Endothelial cell (in vitro differentiated cells): ENCODE results near the gene TP63. TPM values are rescaled to one million over a fixed set of nuclear protein-coding genes. Genes with fewer than 3 reads are reported as not detected.

Source experiments
- DNase-seq: peaks from one replicate; pipeline ENCODE4 v3.0.0; 2021; ENCODE audit warnings: low spot score
- H3K27ac Mint-ChIP-seq: one replicate; pipeline ENCODE4 v1.8.0; 2021; ENCODE audit warnings: mixed read lengths, inconsistent platforms; ENCODE audit not compliant: unreplicated experiment
- H3K27me3 Mint-ChIP-seq: one replicate; pipeline ENCODE4 v1.8.0; 2021; ENCODE audit warnings: mild to moderate bottlenecking, moderate library complexity, mixed read lengths, inconsistent platforms; ENCODE audit not compliant: unreplicated experiment
- H3K36me3 Mint-ChIP-seq: one replicate; pipeline ENCODE4 v1.8.0; 2021; ENCODE audit warnings: mild to moderate bottlenecking, low read depth, mixed read lengths, inconsistent platforms; ENCODE audit not compliant: unreplicated experiment
- H3K4me1 Mint-ChIP-seq: one replicate; pipeline ENCODE4 v1.8.0; 2021; ENCODE audit warnings: mild to moderate bottlenecking, mixed read lengths, inconsistent platforms; ENCODE audit not compliant: unreplicated experiment
- H3K4me3 Mint-ChIP-seq: one replicate; pipeline ENCODE4 v1.8.0; 2021; ENCODE audit warnings: mild to moderate bottlenecking, mixed read lengths, inconsistent platforms; ENCODE audit not compliant: unreplicated experiment
- H3K9me3 Mint-ChIP-seq: one replicate; pipeline ENCODE4 v1.8.0; 2021; ENCODE audit warnings: mixed read lengths, inconsistent platforms; ENCODE audit not compliant: unreplicated experiment
- long read RNA-seq: library from polyadenylated mRNA; unstranded; transcript quantifications from one replicate; pipeline ENCODE4 v2.0.0, GENCODE V29; 2020; ENCODE audit not compliant: unreplicated experiment
- total RNA-seq: library from RNA; stranded (reverse); fragmentation: NEBNext Ultra II Directional; extraction: Animal tissue kit (Norgen Biotek cat#: 25700); gene quantifications from one replicate; pipeline ENCODE4 v1.2.1, GENCODE V29; 2021; ENCODE audit not compliant: unreplicated experiment
- TF ChIP-seq, protein P1 (sequence below): fragments of 200-600 bp; sonication (generic); IDR thresholded peaks from one replicate; pipeline ENCODE4 v1.5.0; 2021; ENCODE audit warnings: antibody characterized with exemption; ENCODE audit not compliant: unreplicated experiment

TP63 gene
- total RNA-seq: 1.0 TPM
- long read RNA-seq: 0 reads

DNA sequence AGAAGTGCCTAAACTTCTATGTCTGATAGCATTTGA is at the start of gene TP63:
TSS of gene TP63 (plus strand) at position 17 of the 36 bp plus-strand sequence. CDS start 127 bp downstream, outside the sequence.
- no peak within 1 kb of the TSS for H3K4me3 Mint-ChIP-seq
- no peaks in the 10 kb centered on the region for H3K36me3 Mint-ChIP-seq
- TF ChIP-seq, protein P1, sequence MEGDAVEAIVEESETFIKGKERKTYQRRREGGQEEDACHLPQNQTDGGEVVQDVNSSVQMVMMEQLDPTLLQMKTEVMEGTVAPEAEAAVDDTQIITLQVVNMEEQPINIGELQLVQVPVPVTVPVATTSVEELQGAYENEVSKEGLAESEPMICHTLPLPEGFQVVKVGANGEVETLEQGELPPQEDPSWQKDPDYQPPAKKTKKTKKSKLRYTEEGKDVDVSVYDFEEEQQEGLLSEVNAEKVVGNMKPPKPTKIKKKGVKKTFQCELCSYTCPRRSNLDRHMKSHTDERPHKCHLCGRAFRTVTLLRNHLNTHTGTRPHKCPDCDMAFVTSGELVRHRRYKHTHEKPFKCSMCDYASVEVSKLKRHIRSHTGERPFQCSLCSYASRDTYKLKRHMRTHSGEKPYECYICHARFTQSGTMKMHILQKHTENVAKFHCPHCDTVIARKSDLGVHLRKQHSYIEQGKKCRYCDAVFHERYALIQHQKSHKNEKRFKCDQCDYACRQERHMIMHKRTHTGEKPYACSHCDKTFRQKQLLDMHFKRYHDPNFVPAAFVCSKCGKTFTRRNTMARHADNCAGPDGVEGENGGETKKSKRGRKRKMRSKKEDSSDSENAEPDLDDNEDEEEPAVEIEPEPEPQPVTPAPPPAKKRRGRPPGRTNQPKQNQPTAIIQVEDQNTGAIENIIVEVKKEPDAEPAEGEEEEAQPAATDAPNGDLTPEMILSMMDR: no peak
- no peak for DNase-seq
- H3K4me1 Mint-ChIP-seq: no peaks in the 10 kb centered on the region
- H3K27ac Mint-ChIP-seq: no peak within 1 kb of the TSS
- no peaks in the 10 kb centered on the region for H3K27me3 Mint-ChIP-seq
- no peaks in the 10 kb centered on the region for H3K9me3 Mint-ChIP-seq

DNA sequence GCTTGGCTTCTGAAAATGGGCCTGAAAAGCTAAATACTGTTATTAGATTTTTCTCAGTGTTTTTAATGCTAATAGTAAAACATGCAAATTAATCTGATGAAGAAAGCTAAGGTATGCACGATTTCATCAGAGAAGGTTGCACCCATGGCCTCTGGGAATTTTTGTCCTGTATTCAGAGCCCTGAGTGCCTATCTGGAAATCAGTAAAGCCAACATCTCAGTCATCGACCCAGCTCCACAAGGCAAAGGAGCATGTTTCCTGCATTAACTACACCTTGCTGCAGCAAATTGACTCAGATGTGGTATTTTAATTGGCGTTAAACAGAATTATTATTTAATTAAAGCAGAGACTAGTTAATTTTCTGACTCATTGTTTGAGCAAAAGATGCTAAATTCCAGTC is 49.0 kb upstream of the TP63 start:
- H3K27ac Mint-ChIP-seq: no peak overlapping the region
- H3K9me3 Mint-ChIP-seq: no peaks in the 10 kb centered on the region
- DNase-seq: no peak
- H3K36me3 Mint-ChIP-seq: no peaks in the 10 kb centered on the region
- H3K27me3 Mint-ChIP-seq: no peaks in the 10 kb centered on the region
- no peak overlapping the region for H3K4me3 Mint-ChIP-seq
- TF ChIP-seq, protein P1: no peak
- H3K4me1 Mint-ChIP-seq: no peaks in the 10 kb centered on the region

DNA sequence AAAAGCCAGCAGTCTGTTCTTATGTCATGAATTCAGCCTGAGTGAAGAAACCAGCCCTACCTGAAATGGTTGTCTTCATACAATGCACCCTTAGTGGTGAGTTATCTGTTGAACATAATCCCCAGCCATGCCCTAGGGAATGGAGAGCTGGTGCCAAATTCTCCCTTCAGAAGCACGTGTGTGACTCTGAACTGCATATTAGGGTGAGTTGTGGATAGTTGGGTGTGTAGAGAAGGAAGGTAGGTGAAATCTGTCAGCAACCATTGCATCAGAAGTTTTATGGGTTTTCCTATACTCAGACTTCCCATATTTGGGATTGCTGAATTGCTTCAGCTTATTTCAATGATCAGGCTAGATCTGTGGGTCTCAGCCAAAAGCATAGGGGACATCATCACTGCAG is 46.5 kb upstream of the TP63 start:
- Mint-ChIP-seq H3K27me3 (no peaks in the 10 kb centered on the region), H3K4me3 (no peak overlapping the region), H3K9me3 (no peaks in the 10 kb centered on the region), H3K4me1 (no peaks in the 10 kb centered on the region), H3K27ac (no peak overlapping the region), H3K36me3 (no peaks in the 10 kb centered on the region)
- no peak for DNase-seq
- TF ChIP-seq, protein P1: no peak

DNA sequence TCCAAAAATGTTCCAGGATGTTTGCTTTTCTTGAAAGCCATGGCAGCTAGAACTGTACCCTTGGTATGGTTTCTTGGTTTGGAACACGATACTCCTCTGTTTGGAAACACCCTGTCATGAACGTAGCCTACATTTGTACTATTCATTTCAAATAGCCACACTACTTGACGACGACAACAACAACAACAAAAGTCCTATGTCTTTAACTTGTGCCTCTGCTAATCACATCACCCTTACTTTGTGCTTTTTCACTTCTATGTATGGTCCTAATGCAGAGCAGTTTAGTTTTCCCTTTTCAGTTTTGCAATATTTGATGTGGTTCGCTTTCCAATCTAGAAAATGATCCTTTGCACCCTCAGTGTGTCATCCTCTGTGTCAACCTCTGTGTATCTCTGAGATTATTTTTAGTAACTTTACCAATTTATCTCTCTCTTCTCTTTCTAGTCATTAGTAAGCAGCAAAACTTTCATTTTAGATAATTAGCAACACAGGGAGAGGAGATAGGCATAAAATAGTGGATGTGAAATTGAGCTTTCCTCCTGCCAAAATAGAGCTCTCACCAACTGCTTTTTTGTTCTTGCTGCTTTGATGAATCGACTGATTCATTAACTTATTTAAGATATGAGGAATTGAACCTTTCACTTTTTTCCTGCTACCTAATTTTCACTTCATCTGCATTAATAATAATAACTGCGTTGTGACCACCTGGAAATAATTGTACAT is 44.1 kb upstream of the TP63 start:
- TF ChIP-seq, protein P1: no peak
- H3K4me1 Mint-ChIP-seq: no peaks in the 10 kb centered on the region
- no peak for DNase-seq
- no peaks in the 10 kb centered on the region for H3K27me3 Mint-ChIP-seq
- H3K36me3 Mint-ChIP-seq: no peaks in the 10 kb centered on the region
- H3K9me3 Mint-ChIP-seq: no peaks in the 10 kb centered on the region
- H3K27ac Mint-ChIP-seq: no peak overlapping the region
- H3K4me3 Mint-ChIP-seq: no peak overlapping the region

GRCh38 chr3:189587664-189588040 is 43.5 kb upstream of the TP63 start:
- Mint-ChIP-seq H3K36me3 (no peaks in the 10 kb centered on the region), H3K27ac (no peak overlapping the region), H3K27me3 (no peaks in the 10 kb centered on the region), H3K9me3 (no peaks in the 10 kb centered on the region), H3K4me3 (no peak overlapping the region), H3K4me1 (no peaks in the 10 kb centered on the region)
- TF ChIP-seq, protein P1: no peak
- no peak for DNase-seq
